NCI-H345 treated with DMSO at 0.1 percent for 48 hours (cell line): ENCODE data around the gene UTS2.
A peak's percentile ranks its signal among the peaks of the same experiment; 100 is the strongest.

Source experiments
- DNase-seq: peaks from one replicate; lab custom pipeline; 2025; ENCODE audit not compliant: unreplicated experiment; lab: John Stamatoyannopoulos, UW

Gene UTS2

DNA sequence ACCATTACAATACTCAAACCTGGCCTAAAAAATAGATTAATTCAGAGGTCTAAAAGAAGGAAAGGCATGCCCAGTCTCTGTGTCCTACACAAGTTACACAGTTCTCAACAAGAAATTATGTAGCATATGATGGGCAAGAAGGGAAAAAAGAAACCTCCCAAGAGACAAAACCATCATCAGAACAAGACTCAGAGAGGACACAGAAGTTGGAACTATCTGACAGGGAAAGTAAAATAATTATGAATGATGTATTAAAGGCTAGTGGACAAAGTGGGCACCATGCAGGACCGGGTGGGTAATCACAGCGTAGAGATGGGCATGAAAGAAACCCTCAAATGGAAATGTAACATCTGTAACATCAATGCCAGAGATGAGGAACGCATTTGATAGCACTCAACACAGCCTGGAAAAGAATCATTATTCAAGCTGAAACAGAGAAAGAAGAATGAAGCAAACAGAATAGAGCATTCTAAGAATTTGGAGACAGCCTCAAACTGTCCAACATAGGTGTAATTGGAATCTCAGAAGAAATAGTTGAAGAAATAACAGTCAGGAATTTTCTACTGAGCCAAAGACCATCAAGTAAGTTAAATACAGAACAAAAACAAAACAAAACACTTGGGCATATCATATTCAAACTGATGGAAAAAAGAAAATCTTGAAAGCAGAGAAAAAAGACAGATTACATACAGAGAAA, 39.0 kb downstream of the UTS2 start:
- DNase-seq: no peak

DNA sequence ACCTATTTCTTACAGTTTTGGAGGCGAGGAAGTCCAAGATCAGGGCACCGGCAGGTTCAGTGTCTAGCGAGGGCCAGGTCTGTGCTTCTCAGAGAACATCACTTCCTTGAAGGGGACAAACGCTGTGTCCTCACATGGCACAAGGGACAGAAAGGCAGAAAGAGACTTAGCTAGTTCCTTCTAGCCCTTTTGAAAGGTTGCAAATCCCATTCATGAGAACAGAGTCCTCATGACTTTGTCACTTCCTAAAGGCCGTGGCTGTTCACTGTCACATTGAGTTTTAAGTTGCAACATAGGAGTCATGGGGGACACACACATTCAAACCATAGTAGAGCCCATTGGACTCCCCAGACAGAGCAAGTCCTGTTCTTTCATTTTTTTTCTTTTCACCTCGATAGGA, 41.4 kb downstream of the UTS2 start:
- DNase-seq: no peak

DNA sequence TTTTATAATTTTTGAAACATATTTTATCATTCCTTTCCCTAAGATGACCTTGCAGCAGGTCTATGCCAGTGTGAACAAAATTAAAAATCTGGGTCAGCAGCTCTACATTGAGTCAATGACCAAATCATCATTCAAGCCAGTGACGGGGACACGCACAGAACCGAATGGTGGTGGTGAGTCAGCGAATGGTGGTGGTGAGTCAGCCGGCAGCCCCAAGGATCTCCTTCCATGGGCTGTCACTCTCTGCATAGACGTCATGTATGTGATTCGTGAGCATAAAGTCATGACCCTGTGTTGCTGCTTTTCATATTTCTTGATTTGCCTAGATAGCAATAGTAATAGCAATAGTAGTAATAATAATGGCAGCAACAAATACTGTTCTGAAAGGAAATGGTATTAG, 42.5 kb downstream of the UTS2 start:
- DNase-seq: no peak

DNA sequence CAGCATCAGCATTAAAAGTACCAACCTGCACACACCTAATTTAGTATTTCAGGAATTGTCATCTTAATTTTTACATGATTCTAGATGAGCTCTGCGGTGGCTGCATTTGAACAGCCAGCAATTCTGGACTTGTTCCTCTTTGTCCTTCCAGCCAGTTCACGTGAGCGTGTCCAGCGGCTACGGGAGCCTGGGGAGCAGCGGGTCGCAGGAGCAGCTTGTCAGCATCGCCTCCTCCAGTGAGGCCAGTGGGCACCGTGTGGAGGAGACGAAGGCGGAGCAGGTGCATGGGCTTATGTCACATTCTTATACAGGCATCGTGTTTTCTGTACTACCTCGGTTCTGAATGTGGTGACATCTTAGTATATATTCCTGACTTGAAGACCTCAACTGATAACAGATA, 43.1 kb downstream of the UTS2 start:
- no peak for DNase-seq

DNA sequence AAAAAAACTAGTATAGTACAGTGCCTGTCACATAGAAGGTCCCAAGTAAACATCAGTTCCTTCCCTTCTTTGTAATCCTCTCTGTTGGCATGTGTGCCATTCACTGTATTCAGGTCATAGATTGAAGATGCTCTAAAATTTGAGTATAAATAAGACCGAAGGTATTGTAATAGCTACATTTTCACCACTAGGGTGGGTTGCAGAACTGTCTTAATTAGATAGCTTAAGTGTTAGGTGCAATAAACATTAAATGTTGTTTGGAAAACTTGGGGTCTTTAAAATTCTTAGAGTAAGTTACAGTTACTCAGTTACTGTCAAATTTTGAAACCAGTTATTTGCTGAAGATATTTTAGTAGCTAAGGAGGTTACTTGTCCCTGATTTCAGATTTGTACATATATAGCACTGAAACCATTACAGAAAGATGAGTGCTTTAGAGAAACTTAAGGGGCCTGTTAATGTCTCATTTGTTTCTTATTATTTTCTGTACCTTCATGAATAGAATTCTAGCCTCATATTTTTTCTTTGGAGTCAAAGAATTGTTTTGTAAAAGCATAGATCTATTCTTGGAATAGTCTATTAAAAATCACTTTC, 44.5 kb downstream of the UTS2 start:
- peak; percentile 13 for DNase-seq

DNA sequence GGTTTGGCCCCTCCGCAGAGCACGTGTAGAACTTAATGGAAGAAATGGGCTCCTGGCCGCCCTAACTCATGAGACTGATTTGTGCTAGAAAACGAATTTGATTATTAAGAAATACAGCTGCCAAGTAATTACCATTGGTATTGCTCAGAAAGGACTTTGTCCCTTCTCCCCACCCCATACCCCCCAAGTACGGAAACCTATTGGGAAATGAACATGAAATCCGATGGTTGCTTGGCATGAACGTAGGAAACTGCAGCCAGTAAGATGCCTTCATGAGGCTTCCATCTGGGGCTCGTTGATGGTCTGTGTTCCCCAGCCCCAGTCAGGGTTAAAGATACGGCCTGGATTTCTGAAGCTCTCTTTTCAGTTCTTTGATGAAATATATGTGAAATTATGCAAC, 47.4 kb downstream of the UTS2 start:
- no peak for DNase-seq
